Body of pancreas (tissue), 4 donors: ENCODE measurements around the gene MS4A8. TPM values are rescaled to one million over a fixed set of nuclear protein-coding genes. Genes with fewer than 3 reads are reported as not detected.
A peak's percentile ranks its signal among the peaks of the same experiment; 100 is the strongest.
"Not testable (repeated sequence)": the region's sequence is repeated elsewhere in the genome, so short reads cannot be mapped to it uniquely, and the experiment has no call there.

Experiments
- ATAC-seq: fragments of 150-250 bp; one replicate; pipeline ENCODE4 v1.9.1; 2016
- DNase-seq, 4 donors: peaks; one replicate each; pipeline ENCODE4 v3.0.0-alpha.2; 2019
- H3K27ac ChIP-seq, 4 donors: fragments of 200-600 bp; sonication (generic); 1 replicate in 3 of 4; 2 replicates in 1 of 4; pipeline versions ENCODE4 v1.5.1 to v1.6.1; 2016 to 2019; ENCODE audit warnings: mild to moderate bottlenecking in 1 of 4, mixed read lengths in 1 of 4, moderate library complexity in 1 of 4
- H3K27me3 ChIP-seq, 2 donors: fragments of 200-600 bp; sonication (generic); one replicate each; pipeline ENCODE4 v1.6.0; 2016; ENCODE audit warnings: mild to moderate bottlenecking in 1 of 2
- H3K36me3 ChIP-seq, 2 donors: fragments of 200-600 bp; sonication (generic); replicated peaks in 1 of 2; 2 replicates each; pipeline ENCODE4 v1.5.1; 2016; ENCODE audit warnings: low read depth in 2 of 2; ENCODE audit not compliant: insufficient read depth in 1 of 2
- H3K4me1 ChIP-seq: fragments of 200-600 bp; sonication (generic); one replicate; pipeline ENCODE4 v1.6.0; 2016
- H3K4me3 ChIP-seq, 2 donors: fragments of 200-600 bp; sonication (generic); 1 replicate in 1 of 2; 2 replicates in 1 of 2; pipeline ENCODE4 v1.5.1; 2016 to 2019
- H3K9me3 ChIP-seq, 3 donors: fragments of 200-600 bp; sonication (generic); 1 replicate in 2 of 3; 2 replicates in 1 of 3; pipeline ENCODE4 v1.5.1; 2016
- CTCF ChIP-seq, 7 experiments: fragments of 450-650 bp in 4 of 7; fragments of 200-600 bp in 3 of 7; sonication (generic) in 3 of 7; IDR thresholded peaks; one replicate each; pipeline ENCODE4 v1.5.1; 2016 to 2019; ENCODE audit warnings: antibody characterized with exemption in 7 of 7
- POLR2A ChIP-seq, 3 donors: fragments of 450-650 bp; IDR thresholded peaks; one replicate each; pipeline ENCODE4 v1.6.1; 2016; ENCODE audit warnings: antibody characterized with exemption in 3 of 3, mild to moderate bottlenecking in 2 of 3
- WGBS, 2 donors: methylation state at CpG; one replicate each; pipeline ENCODE4 v1.1.5; 2017; 5-methylcytosine and 5-hydroxymethylcytosine counted together
- intact Hi-C: fragments of 100-400 bp; cut with DNase I; formaldehyde crosslinking; loops from one replicate; pipeline ENCODE4 v1.15.1; 2023
- total RNA-seq, 2 donors: library from RNA; depleted of rRNA; stranded (reverse); fragments of >200 nt; gene quantifications; one replicate each; pipeline ENCODE4 v1.1.0, GENCODE V29; 2016

The MS4A8 gene
- total RNA-seq, 2 donors from 2014 or later: 6.5 TPM; not detected in 1

DNA sequence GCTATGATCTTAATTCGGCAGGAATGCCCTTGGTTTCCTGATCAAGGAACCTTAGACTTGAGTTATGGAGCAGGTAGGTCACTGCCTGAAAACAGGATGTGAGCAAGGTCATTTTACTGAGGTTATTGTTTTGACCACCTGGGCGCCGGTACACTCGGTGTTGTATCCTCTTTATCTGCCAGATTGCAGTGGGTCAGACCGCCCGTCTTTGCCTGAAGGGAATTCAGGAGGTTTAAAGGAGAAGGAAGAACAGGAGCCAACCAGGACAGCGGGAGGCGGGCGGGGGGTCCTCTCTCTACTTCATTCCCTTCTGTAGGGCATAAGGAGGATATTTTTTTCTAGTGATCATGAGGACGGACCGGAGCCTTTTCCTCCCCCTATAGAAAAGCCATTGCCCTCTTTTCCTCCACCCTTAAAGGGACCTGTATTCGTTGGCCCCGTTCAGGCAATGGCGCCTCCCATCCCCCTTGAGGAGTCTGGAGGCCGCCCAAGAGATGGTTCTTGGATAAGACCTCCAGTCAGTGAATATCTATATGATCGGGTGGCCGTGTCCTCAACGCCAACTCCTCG, 57.9 kb downstream of the MS4A8 start:
- H3K4me1 ChIP-seq: peaks cover 10% of the 10 kb centered on the region
- no peak for ATAC-seq
- no peaks in the 10 kb centered on the region for H3K27me3 ChIP-seq
- TF ChIP-seq CTCF (IDR thresholded peaks at IDR 0.05) (no peak), POLR2A (IDR thresholded peaks at IDR 0.05) (no peak)
- 73 to 76% methylated on average over 19 of the region's 19 CpGs for WGBS, 2 donors
- no peak overlapping the region for H3K4me3 ChIP-seq
- no peak overlapping the region for H3K27ac ChIP-seq
- intact Hi-C loops: loop anchor here (10.0 kb wide), 1 partner anchor 53 kb away; no protein-coding TSS in a partner anchor
- no peaks in the 10 kb centered on the region for H3K9me3 ChIP-seq
- H3K36me3 ChIP-seq: no peaks in the 10 kb centered on the region
- no peak for DNase-seq

DNA sequence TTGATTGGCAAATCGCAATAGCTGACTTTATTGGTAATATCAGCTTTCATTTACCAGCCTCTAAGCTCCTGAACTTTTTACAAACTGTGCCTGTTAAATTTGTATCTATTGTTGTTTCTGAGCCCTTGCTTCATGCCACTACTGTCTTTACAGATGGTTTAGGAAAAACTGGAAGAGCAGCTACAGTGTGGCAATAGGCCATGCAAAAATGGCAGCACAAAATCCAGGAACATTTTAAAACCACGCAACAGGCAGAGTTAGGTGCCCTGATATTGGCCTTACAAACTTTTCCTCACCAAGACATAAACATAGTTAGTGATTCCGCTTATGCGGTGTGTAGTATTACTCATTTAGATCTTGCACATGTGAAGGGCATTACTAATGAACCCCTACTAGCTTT, 59.3 kb downstream of the MS4A8 start:
- 94 to 96% methylated on average over 4 of the region's 4 CpGs for WGBS, 2 donors
- intact Hi-C loops: loop anchor here (10.0 kb wide), 1 partner anchor 54 kb away; no protein-coding TSS in a partner anchor

DNA sequence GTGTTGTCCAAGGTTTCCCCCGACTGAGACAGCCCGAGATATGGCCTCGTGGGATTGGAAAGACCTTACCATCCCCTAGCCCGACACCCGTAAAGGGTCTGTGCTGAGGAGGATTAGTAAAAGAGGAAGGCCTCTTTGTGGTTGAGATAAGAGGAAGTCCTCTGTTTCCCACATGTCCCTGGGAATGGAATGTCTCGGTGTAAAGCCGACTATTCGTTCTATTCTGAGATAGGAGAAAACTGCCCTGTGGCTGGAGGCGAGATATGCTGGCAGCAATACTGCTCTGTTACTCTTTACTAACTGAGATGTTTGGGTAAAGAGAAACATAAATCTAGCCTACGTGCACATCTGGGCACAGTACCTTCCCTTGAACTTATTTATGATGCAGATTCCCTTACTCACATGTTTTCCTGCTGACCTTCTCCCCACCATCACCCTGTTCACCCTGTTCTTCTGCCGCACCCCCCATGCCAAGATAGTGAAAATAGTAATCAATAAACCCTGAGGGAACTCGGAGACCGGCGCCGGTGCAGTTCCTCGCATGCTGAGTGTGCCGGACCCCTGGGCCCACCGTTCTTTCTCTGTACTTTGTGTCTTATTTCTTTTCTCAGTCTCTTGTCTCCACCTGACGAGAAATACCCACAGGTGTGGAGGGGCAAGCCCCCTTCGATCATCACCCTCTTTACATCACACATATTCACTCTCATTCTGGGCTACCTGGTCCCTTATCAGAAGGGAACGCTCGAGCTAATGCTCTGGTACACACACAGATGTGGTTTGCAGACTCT, 60.2 kb downstream of the MS4A8 start:
- DNase-seq, H3K27ac ChIP-seq, ATAC-seq, H3K36me3 ChIP-seq, H3K9me3 ChIP-seq, H3K27me3 ChIP-seq, H3K4me3 ChIP-seq: not testable (repeated sequence)
- 71 to 73% methylated on average over 22 of the region's 22 CpGs for WGBS, 2 donors
- H3K4me1 ChIP-seq: peaks cover 30% of the 10 kb centered on the region
- intact Hi-C loops: loop anchor here (10.0 kb wide), 1 partner anchor 55 kb away; no protein-coding TSS in a partner anchor

More for the DNA sequence above, 59.3 kb downstream of the MS4A8 start:
- H3K4me1 ChIP-seq: peaks cover 23% of the 10 kb centered on the region
- H3K36me3 ChIP-seq, H3K9me3 ChIP-seq, ATAC-seq, H3K27ac ChIP-seq, H3K4me3 ChIP-seq, H3K27me3 ChIP-seq, DNase-seq: not testable (repeated sequence)

DNA sequence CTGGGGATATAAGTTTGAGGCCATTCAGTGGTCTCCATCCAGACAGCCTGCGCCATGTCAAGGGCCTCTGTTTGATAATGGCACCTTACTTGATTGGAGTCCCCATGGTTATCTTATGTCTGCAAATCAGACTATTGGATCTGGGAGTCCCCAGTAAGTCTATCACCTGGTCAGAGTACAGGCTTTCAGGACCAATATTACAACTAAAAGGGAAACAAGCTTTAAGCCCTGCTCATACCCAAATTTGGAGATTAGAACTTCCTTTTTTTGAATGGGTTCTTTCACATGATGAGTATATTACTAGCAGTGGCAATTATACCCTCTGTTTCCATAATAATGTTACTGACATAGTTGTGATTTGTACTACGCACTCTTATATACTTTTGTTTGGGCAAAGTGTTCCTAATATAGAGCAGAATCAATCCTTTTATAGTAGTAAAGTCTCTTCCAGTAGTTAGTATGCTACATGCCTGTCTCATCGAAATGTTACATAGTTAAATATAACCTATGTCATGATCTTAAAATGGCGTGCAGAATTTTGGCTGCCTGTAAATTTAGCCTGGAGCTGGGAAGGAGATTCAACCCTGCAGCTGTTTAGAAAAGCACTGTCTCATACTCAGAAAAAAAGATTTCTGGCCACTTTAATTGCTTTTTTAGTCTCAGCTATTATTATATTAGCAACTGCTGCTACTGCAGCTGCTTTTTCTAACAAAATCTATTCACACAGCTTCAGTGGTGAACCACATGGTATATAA, 62.2 kb downstream of the MS4A8 start:
- Histone ChIP-seq H3K27ac (no peak overlapping the region), H3K27me3 (no peaks in the 10 kb centered on the region), H3K36me3 (no peaks in the 10 kb centered on the region), H3K9me3 (no peaks in the 10 kb centered on the region), H3K4me3 (no peak overlapping the region), H3K4me1 (peaks cover 22% of the 10 kb centered on the region)
- WGBS, 2 donors: 79 to 80% methylated on average over 4 of the region's 4 CpGs
- ATAC-seq: no peak
- intact Hi-C loops: no loop called here
- TF ChIP-seq POLR2A (IDR thresholded peaks at IDR 0.05) (no peak), CTCF (IDR thresholded peaks at IDR 0.05) (no peak)
- no peak for DNase-seq

DNA sequence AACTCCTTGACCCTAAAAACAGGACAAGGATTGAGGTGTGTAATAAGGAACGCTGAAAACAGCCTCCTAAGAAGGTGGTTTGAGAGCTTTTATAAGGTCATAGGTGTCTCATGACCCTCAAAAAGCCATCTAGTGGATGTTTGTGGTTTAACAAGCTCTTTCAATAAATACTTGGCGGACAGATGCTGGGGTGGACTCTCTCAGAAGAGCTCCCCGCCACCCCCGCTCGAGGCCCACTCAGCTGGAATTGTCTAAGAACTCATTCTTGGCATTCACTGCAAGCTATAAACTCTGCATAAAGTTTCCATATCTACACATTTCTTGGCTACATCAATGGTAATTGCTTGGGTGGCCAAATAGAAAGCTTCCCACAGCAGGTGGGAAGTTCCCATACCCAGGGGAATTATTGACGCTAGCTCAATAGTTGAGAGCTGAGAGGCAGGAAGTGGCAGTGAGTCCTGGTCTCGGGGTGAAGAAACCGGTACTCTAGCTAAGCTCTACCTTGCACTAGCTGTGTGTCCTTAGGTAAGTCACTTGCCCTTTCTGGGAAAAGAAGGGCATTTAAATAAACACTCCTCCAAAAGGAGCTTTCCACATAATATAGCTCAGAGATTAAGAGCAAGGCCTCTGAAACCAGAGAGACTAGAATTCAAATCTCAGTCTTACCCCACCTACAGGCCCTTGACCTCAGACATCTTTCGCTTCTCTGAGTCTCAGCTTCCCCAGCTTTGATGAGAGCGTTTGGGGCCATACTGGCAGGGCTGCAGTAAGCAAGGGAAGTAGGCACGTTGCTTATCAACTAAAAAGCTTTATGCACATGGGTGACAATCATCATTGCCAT, 63.7 kb downstream of the MS4A8 start:
- WGBS, 2 donors: 32 to 40% methylated on average over 10 to 11 of the region's 11 CpGs
- peak; percentile 87 for ATAC-seq
- peak; percentile 52 to 79 (median 73) for DNase-seq

More for the DNA sequence above, 63.7 kb downstream of the MS4A8 start:
- peak in 6 of 7 experiments; percentile 18 to 59 (median 54) for TF ChIP-seq CTCF (IDR thresholded peaks at IDR 0.05)
- TF ChIP-seq POLR2A (IDR thresholded peaks at IDR 0.05): no peak
- no peak overlapping the region for H3K4me3 ChIP-seq
- H3K9me3 ChIP-seq: no peaks in the 10 kb centered on the region
- no peaks in the 10 kb centered on the region for H3K36me3 ChIP-seq
- no peaks in the 10 kb centered on the region for H3K27me3 ChIP-seq
- H3K27ac ChIP-seq: peak overlapping the region; percentile 21 to 67 (median 32)
- intact Hi-C loops: no loop called here
- H3K4me1 ChIP-seq: peaks cover 22% of the 10 kb centered on the region
